ENCODE measurements around the gene APOL4. TPM values are rescaled to one million over a fixed set of nuclear protein-coding genes. Genes with fewer than 3 reads are reported as not detected.

APOL4 gene
- total and polyA plus RNA-seq, 3 donors from 2014 or later, result 0.55 to 4.3 (median 4.3) TPM

DNA sequence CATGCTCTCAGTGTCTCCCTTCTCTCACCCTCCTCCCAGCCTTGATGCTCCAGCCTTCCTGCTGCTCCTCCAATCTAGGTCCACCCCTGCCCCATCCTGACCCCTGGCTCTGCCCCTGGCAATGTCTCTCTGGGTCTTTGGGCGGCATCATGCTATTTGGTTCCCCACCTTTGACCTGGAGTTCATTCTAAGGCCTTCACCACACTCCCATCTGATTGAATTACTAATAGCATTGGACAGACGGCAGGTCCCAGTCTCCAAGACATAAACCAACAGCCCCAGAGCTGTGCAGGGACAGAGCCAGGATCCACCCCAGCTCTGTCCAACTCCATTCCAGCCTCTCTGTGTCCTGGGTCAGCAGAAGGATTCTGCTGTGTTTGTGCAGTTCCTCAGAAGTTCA is 7.2 kb downstream of the APOL4 start:
- H3K4me1 ChIP-seq, result peaks cover 14% of the 10 kb centered on the region
- no peaks in the 10 kb centered on the region for H3K9me3 ChIP-seq
- no peak overlapping the region for H3K27ac ChIP-seq
- H3K4me3 ChIP-seq, result no peak overlapping the region
- H3K27me3 ChIP-seq, result no peaks in the 10 kb centered on the region
- TF ChIP-seq CTCF (IDR thresholded peaks at IDR 0.05), result no peak
- no peak for TF ChIP-seq POLR2A (IDR thresholded peaks at IDR 0.05)
- 75% methylated on average over 1 to 2 of the region's 2 CpGs for WGBS, 2 donors
- no peak for DNase-seq
- no peaks in the 10 kb centered on the region for H3K36me3 ChIP-seq (ENCODE audit: low read depth, missing control alignments)
- intact Hi-C loops (cut with DNase I; ENCODE audit: low total_unique reads), result loop anchor here (10.0 kb wide), 1 partner anchor 90 kb away; no protein-coding TSS in a partner anchor

DNA sequence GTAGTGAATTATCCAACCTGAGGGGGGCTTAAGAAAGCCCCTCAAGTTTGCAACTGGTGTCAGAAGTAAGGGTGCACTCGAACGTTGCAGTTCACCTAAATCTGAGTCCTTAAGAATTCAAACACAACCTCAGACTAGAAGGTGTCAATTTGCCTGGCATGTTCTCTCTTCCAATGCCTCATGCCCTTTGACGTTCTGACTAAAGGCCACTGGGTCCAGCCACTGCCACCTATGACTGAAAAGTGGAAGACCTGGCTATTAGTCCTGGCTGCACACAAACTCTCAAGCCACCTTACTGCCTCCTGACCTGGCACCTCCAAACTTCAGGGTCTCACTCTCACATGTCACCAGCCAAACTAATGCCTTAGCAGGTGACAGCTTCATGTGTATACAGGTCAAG is 8.0 kb downstream of the APOL4 start:
- H3K9me3 ChIP-seq, result no peaks in the 10 kb centered on the region
- peaks cover 14% of the 10 kb centered on the region for H3K4me1 ChIP-seq
- no peaks in the 10 kb centered on the region for H3K36me3 ChIP-seq (ENCODE audit: low read depth, missing control alignments)
- no peaks in the 10 kb centered on the region for H3K27me3 ChIP-seq
- TF ChIP-seq CTCF (IDR thresholded peaks at IDR 0.05) (no peak), POLR2A (IDR thresholded peaks at IDR 0.05) (no peak)
- 77 to 80% methylated on average over 2 to 3 of the region's 3 CpGs for WGBS, 2 donors
- H3K4me3 ChIP-seq, result no peak overlapping the region
- intact Hi-C loops (cut with DNase I; ENCODE audit: low total_unique reads), result loop anchor here (10.0 kb wide), 1 partner anchor 91 kb away; no protein-coding TSS in a partner anchor
- H3K27ac ChIP-seq, result no peak overlapping the region
- DNase-seq, result no peak

GRCh38 chr22:36193171-36193570 is 8.4 kb downstream of the APOL4 start:
- Histone ChIP-seq H3K9me3 (no peaks in the 10 kb centered on the region), H3K4me3 (no peak overlapping the region), H3K36me3 (ENCODE audit: low read depth, missing control alignments) (no peaks in the 10 kb centered on the region), H3K27ac (no peak overlapping the region), H3K4me1 (peaks cover 14% of the 10 kb centered on the region), H3K27me3 (no peaks in the 10 kb centered on the region)
- intact Hi-C loops (cut with DNase I; ENCODE audit: low total_unique reads), result loop anchor here (10.0 kb wide), 1 partner anchor 92 kb away; no protein-coding TSS in a partner anchor
- TF ChIP-seq POLR2A (IDR thresholded peaks at IDR 0.05), result no peak
- TF ChIP-seq CTCF (IDR thresholded peaks at IDR 0.05), result no peak
- no peak for DNase-seq
- WGBS, 2 donors, result 73 to 76% methylated on average over 3 of the region's 3 CpGs

DNA sequence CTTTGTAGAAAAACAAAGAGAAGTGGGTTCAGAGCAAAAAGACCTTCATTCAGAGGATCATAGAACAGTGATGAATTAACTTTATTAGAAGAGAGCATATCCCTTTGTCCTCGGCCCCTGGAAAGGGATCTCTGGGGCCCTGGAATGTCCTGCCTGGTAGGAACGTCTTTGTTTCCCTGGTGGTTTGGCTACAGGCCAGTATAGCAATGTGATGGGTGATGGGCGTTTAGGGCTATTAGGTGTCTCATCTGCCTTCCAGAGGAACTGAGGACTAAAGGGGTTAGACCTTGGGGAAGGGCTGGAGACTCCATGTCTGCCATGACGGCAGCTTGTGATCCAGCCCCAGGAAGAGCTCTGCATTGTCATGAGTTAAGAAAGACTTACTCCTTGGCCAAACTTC is 9.1 kb downstream of the APOL4 start:
- intact Hi-C loops (cut with DNase I; ENCODE audit: low total_unique reads), result loop anchor here (10.0 kb wide), 1 partner anchor 92 kb away; no protein-coding TSS in a partner anchor
- Histone ChIP-seq H3K4me1 (peaks cover 11% of the 10 kb centered on the region), H3K9me3 (no peaks in the 10 kb centered on the region), H3K27ac (no peak overlapping the region), H3K27me3 (no peaks in the 10 kb centered on the region), H3K4me3 (no peak overlapping the region), H3K36me3 (ENCODE audit: low read depth, missing control alignments) (no peaks in the 10 kb centered on the region)
- DNase-seq, result no peak
- no peak for TF ChIP-seq CTCF (IDR thresholded peaks at IDR 0.05)
- TF ChIP-seq POLR2A (IDR thresholded peaks at IDR 0.05), result no peak
- WGBS, 2 donors, result 73 to 83% methylated on average over 4 of the region's 4 CpGs

Measured in testis (tissue), 3 donors.